Measurements from ENCODE around the gene RTCB.

The RTCB gene

GRCh38 chr22:32339190-32340012 is 72.6 kb downstream of the RTCB start:
- no peak for DNase-seq (ENCODE audit: low spot score)

- no peak for DNase-seq (ENCODE audit: low spot score)
Measured at GRCh38 chr22:32338757-32339156, 73.3 kb downstream of the RTCB start.

Data from activated CD4-positive, alpha-beta T cell treated with anti-CD3 and anti-CD28 coated beads, Interleukin-2, Interleukin-4, amounts not matched to agents 100 ng/mL and 50 ng/mL, durations not matched to agents 16 hours and 8 hours (primary cell).